Head of caudate nucleus (tissue), 42 donors: ENCODE results near the gene ARAP1.

ENCODE experiments used
- DNase-seq, 42 donors: peaks; one replicate each; pipeline versions ENCODE4 v3.0.0 to v3.0.0-alpha.2; 2020 to 2021; ENCODE audit warnings: mixed read lengths in 7 of 42
- intact Hi-C: fragments of 100-400 bp; cut with DNase I; formaldehyde crosslinking; loops from one replicate; pipeline ENCODE4 v1.15.0; 2022

ARAP1 gene

DNA sequence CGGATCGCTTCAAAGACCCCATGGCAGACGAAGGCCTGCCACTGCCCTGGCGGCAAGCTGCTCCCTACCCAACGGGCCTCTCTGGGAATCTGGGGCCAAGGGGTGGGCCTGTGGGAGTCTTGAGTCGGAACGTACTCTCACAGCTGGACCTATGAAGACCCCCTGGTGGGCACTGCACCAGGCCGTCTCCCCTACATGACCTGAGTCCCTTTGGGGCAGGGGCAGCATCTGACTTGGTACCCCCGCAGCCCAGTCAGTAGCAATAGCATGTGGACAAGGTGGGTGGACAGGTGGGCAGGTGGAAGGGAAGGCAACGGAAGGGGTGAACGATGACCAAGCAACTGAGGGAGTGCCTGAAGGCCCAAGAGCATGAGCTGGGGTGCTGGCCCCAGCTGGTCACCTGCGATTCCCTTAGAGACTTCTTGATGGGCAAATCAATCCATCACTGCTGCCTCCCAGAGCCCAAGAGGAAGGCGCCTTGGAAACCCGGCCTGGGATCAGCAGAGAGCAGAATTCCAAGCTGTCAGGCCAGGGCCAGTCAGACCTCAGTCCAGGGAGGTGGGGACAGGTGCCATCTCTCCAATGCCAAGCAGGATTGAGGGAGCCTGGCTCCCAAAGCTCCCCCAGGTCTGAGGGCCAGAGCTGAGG, 35.3 kb downstream of the ARAP1 start:
- intact Hi-C loops = no loop called here
- DNase-seq = no peak

GRCh38 chr11:72716290-72716689, 35.9 kb downstream of the ARAP1 start:
- intact Hi-C loops = no loop called here
- peak in 2 of 42 donors; percentile 46 to 57 for DNase-seq

DNA sequence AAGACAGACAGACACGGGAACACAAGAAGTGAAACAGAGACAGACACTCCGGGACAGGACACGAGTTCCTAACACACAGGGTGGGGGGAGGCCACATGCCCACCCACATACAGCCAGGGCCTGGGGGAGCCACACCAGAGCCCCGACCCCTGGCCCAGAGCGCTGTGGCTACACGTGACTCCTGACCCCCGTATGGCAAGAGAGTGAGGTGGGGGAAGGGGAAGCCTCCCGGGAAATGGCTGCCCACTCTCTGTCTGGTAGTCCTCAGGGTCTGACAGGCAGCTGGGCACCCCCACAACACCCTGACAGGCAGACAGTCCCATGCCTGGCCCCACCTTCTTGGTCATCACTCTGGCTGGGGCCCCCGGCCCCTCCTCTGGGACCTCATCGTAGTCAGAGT, 39.4 kb downstream of the ARAP1 start:
- intact Hi-C loops = no loop called here
- no peak for DNase-seq

- DNase-seq = peak; percentile 32 to 80 (median 62)
- intact Hi-C loops = no loop called here
These were observed 39.9 kb downstream of the ARAP1 start for GRCh38 chr11:72712168-72712751.

GRCh38 chr11:72711141-72711540, 41.1 kb downstream of the ARAP1 start:
- no peak for DNase-seq
- intact Hi-C loops = no loop called here

GRCh38 chr11:72710278-72710677, 41.9 kb downstream of the ARAP1 start:
- intact Hi-C loops = no loop called here
- no peak for DNase-seq

GRCh38 chr11:72709478-72710238, 42.5 kb downstream of the ARAP1 start:
- intact Hi-C loops = no loop called here

GRCh38 chr11:72707032-72707431, 45.2 kb downstream of the ARAP1 start:
- intact Hi-C loops = no loop called here
- DNase-seq = no peak

More at GRCh38 chr11:72709478-72710238, 42.5 kb downstream of the ARAP1 start:
- no peak for DNase-seq

GRCh38 chr11:72706579-72706978, 45.6 kb downstream of the ARAP1 start:
- DNase-seq = no peak
- intact Hi-C loops = no loop called here

- no peak for DNase-seq
- intact Hi-C loops = no loop called here
These were observed 46.5 kb downstream of the ARAP1 start for GRCh38 chr11:72705442-72706365.

DNA sequence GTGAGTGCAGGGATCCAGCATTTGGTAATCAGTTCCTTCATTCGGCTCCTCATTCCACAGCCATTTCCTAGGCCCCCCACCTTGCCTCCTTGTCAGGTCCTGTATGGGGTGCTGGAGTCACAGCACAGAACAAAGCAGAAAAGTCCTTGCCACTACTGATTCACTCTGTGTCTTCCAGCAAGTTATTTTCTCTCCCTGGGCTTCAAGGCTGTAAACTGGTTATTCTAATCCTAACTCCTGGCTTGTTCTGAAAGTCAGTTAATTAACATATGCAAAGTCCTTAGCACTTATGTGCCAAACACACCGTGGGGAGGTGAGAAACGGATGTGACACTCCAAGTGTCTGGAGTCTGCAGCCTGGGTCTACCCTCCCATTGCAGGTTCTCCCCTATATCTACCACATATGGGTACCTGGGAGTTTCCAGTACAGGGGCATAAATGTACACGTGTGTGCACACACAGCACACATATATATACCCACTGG, 47.4 kb downstream of the ARAP1 start:
- intact Hi-C loops = no loop called here
- no peak for DNase-seq

DNA sequence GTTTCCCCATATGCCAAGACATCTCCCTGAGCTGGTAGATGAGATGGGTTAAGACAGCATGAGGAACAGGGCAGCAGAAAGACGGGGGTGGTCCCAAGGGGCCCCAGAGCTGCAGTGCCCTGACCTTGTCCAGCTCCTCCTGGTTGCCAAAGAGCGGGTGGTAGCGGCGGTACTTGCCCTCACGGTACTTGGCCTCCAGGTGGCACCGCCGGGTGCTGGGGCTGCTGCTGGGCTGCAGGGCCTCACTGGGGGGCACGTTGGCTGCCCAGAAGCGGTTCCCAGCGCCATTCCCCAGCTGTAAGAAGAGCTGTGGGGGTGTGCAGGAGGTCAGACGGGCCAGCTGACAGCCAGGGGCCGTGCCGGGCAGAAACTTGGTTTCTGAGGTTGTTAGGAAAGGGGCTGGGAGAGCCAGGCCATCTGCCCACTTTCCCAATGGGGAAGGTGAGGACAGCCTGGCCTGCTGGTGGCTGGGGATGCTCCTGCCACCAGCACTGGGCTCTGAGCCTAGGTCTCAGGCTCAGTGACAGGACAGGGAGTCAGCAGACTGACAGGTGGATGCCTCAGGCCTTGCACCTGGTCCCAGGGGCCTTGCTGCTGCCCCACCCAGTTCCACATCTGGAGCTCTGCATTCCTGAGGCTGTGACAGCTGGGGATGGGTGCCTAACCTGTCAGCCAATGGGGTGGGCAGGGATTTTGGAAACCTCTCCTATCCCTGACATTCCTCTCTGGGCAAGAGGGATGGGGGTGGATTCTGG, 48.0 kb downstream of the ARAP1 start:
- no peak for DNase-seq
- intact Hi-C loops = no loop called here

DNA sequence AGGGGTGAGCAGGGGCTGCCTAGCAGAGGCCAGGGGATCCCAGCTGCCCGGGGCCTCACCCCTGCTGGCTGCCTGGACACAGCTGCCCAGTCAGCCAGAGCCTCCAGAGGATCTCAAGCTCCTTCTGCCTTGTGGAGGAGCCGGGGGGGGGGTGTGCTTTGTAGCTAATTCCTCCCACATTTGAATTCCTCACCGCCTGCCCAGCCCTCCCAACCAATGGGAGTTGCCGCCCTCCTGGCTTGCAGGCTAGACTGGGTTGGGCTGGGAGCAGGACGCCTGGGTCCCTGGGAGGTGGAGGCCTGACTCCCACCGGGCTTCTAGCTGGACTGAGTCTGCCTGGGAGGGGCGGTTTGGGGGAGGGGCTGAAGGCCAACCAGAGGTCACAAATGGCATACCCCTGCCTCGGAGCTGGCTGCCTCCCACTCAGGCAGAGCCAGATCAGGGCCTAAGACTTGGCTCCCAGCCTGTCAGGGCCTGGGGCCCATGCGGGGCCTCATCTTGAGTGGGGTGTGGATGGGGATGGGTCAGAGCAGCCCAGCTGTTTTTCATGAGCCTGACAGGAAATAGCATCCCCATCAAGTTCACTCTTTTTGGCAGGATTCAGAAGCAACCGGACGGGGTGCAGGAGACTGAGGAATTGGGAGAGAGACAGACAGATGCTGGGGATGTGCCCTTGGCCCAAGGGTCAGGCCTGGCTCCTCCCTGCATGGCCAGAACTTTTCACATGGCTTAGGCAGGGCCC, 48.8 kb downstream of the ARAP1 start:
- intact Hi-C loops = no loop called here
- DNase-seq = peak in 9 of 42 donors; percentile 34 to 59 (median 47)

DNA sequence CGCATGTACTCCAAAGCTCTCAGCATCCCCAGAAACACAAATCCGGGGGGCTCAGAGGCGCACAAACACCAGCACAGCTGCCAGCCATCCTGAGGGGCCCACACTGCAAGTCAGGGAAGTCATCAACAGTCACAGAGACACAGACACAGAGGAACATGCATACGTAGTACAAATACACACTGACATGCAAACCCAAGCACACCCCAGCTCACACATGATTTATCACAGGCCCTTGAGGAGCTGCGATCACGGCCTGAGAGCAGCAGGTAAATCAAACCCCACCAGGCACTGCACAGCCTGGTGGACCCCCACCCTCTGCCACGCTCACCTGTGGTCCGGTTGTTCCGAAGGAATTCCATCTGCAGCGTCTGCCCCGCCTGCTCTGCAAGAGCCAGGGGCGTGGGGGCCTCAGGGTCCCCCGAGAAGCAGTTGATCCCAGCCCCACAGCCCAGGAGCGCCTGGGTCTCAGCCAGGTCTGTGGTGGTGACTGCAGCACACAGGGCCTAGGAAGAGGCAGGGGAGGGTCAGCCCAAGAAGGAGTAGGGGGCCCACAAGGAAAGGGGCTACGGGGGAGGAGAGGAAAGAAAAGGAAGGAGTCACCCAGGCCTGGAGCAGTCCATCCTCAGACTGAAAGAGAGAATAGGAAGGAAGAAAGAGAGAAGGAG, 49.5 kb downstream of the ARAP1 start:
- no peak for DNase-seq
- intact Hi-C loops = no loop called here

DNA sequence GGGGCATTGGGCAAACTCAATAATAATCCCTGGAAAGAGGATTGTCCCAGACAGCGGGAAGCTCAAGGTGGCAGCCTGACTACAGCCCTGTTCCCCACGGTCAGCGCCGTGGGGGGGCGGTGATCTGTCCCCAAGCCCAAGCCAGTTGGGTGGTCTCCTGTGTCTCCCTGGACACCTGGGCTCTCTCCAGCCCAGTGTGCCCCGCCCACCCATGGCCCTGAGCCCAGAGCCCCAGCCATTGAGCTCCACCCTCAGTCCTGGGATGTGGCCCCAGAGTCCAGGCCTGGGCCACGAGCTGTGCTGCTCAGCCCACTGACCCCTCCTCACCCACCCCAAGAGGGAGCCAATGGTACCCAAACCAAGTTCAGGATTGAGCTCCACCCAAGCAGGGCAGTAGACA, 50.1 kb downstream of the ARAP1 start:
- no peak for DNase-seq
- intact Hi-C loops = no loop called here

DNA sequence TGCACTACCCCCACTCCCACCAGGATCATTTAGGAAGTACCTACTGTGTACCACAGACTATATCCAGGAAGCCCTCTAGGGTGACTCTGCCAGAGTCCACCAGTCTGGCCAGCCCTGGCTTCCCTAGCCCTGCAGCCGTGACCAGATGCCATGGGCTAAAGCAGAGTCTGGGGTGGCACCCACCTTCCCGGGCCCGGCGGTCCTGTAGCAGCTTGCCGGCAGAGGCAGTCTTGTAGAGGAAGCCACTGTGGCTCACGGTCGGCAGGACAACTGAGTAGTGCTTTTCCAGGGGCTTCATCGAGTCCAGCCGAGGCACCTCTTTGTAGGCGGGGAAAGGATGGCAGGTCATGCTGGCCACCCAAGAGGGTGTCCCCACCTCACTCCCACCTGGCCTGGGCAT, 50.7 kb downstream of the ARAP1 start:
- DNase-seq = no peak

DNA sequence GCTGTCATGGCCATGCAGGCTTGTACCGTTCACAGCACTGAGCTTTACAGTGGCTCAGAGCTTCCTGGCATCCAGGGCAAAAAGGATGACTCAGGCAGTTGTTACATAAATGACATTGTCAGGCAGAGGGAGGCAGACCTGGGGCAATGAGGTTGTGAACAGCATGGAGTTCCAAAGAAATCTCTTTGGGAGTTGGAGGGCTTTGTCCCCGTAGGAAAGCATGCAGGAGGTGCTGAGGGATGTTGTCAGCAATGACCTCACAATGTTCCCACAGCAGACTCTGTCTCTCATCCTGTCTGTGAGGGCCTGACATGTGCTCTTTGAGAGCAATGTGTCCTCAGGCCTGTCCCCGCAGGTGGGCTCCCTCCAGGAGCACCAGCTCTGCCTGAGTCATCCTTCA, 52.1 kb downstream of the ARAP1 start:
- peak in 12 of 42 donors; percentile 25 to 64 (median 44) for DNase-seq
- intact Hi-C loops = no loop called here

More for the DNA sequence above, 50.7 kb downstream of the ARAP1 start:
- intact Hi-C loops = no loop called here
